K562 (cell line): ENCODE data around the gene LAMA2. TPM values are rescaled to one million over a fixed set of nuclear protein-coding genes. Genes with fewer than 3 reads are reported as not detected.

ENCODE experiments used
- ATAC-seq: fragments of 200-7000 bp; cut with Tn5 transposase; 3 replicates; pipeline ENCODE4 v1.9.1; 2020; ENCODE audit warnings: moderate library complexity
- BruUV-seq: library from RNA; stranded (reverse); fragments of 400-500 nt; replicated peaks from 2 replicates; lab custom pipeline; 2021; lab: Mats Ljungman, UMichigan
- CTCF ChIA-PET: fragments of 300-600 bp; formaldehyde crosslinking; extraction: SDS; loops from one replicate; lab custom pipeline; 2021; ENCODE audit warnings: low intra/inter-chr PET ratio; lab: Yijun Ruan, JAX
- POLR2A ChIA-PET: fragments of 300-600, 350-650 bp; sonication (Branson Sonifier 250); formaldehyde crosslinking; extraction: SDS; loops from one replicate; lab custom pipeline; 2021; ENCODE audit warnings: antibody characterized with exemption, inconsistent platforms; lab: Yijun Ruan, JAX
- DNase-seq, 4 experiments: peaks; one replicate each; pipeline versions ENCODE4 v3.0.0 to v3.0.0-alpha.2; 2011 to 2018; ENCODE audit warnings: low spot score in 3 of 4, mixed read lengths in 3 of 4; ENCODE audit errors: extremely low read depth in 1 of 4
- FAIRE-seq: peaks from 2 replicates; lab custom pipeline; 2011; peaks lifted over from hg19 to GRCh38; lab: Jason Lieb, UNC
- H2AFZ ChIP-seq: 2 replicates; pipeline ENCODE4 v1.6.0; 2011; ENCODE audit warnings: low read depth, low read length, control low read depth, inconsistent platforms
- H3K27ac ChIP-seq: fragments of 200-600 bp; 3 replicates; pipeline ENCODE4 v1.8.0; 2011; ENCODE audit warnings: low read depth, mild to moderate bottlenecking, control low read depth, inconsistent platforms, low read length, moderate library complexity, mixed read lengths; ENCODE audit errors: extremely low read depth
- H3K27me3 ChIP-seq, 2 experiments: fragments of 300-600 bp in 1 of 2; 2 replicates in 1 of 2; 3 replicates in 1 of 2; pipeline versions ENCODE4 v1.6.0 to v1.8.0; 2011; ENCODE audit warnings: inconsistent platforms in 2 of 2, low read length in 2 of 2, mild to moderate bottlenecking in 1 of 2, mixed read lengths in 1 of 2, moderate library complexity in 1 of 2; ENCODE audit not compliant: control insufficient read depth in 2 of 2, insufficient read depth in 2 of 2
- H3K36me3 ChIP-seq: fragments of 300-600 bp; 3 replicates; pipeline ENCODE4 v1.8.0; 2011; ENCODE audit warnings: mild to moderate bottlenecking, low read length, inconsistent platforms; ENCODE audit not compliant: control insufficient read depth, insufficient read depth
- H3K4me1 ChIP-seq, 2 experiments: fragments of 200-600 bp in 1 of 2; replicated peaks in 1 of 2; 2 replicates in 1 of 2; 3 replicates in 1 of 2; pipeline versions ENCODE4 v1.5.1 to v1.8.0; 2011; ENCODE audit warnings: inconsistent platforms in 2 of 2, low read length in 2 of 2, mild to moderate bottlenecking in 1 of 2, mixed read lengths in 1 of 2, moderate library complexity in 1 of 2; ENCODE audit not compliant: control insufficient read depth in 2 of 2, insufficient read depth in 2 of 2
- H3K4me2 ChIP-seq: 2 replicates; pipeline ENCODE4 v1.6.1; 2011; ENCODE audit warnings: low read length, control low read depth, inconsistent platforms, mixed read lengths; ENCODE audit not compliant: insufficient read depth
- H3K4me3 ChIP-seq: fragments of 200-600 bp; sonication (generic), shearing (Covaris generic); 2 replicates; pipeline ENCODE4 v1.5.1; 2016; ENCODE audit warnings: control low read depth, inconsistent platforms
- H3K79me2 ChIP-seq: fragments of 200-600 bp; 3 replicates; pipeline ENCODE4 v1.8.0; 2011; ENCODE audit warnings: low read length, inconsistent platforms; ENCODE audit not compliant: control insufficient read depth, insufficient read depth
- H3K9ac ChIP-seq, 2 experiments: 2 replicates each; pipeline versions ENCODE4 v1.6.0 to v1.6.1; 2011; ENCODE audit warnings: low read depth in 2 of 2, low read length in 2 of 2, control low read depth in 1 of 2, inconsistent platforms in 1 of 2, mild to moderate bottlenecking in 1 of 2, mixed read lengths in 1 of 2; ENCODE audit not compliant: insufficient read depth in 1 of 2
- H3K9me1 ChIP-seq: one replicate; pipeline ENCODE4 v1.6.0; 2011; ENCODE audit warnings: inconsistent platforms, mild to moderate bottlenecking, low read length, moderate library complexity; ENCODE audit not compliant: control insufficient read depth, insufficient read depth
- H3K9me3 ChIP-seq: replicated peaks from 2 replicates; pipeline ENCODE4 v1.5.1; 2011; ENCODE audit warnings: low read depth, low read length, inconsistent platforms; ENCODE audit not compliant: control insufficient read depth, insufficient read depth
- H4K20me1 ChIP-seq: replicated peaks from 2 replicates; pipeline ENCODE4 v1.6.1; 2011; ENCODE audit warnings: low read length, inconsistent platforms, mixed read lengths; ENCODE audit not compliant: control insufficient read depth, insufficient read depth
- KLF6 ChIP-seq: fragments of 250-450 bp; sonication (Bioruptor Pico); IDR thresholded peaks from 2 replicates; pipeline ENCODE4 v1.4.0; 2020; ENCODE audit warnings: mild to moderate bottlenecking, moderate library complexity, borderline replicate concordance
- TARDBP ChIP-seq: fragments of 450-650 bp; IDR thresholded peaks from 2 replicates; pipeline ENCODE4 v1.6.1; 2016
- ZBTB17 ChIP-seq: fragments of 450-650 bp; formaldehyde crosslinking; IDR thresholded peaks from 2 replicates; pipeline ENCODE4 v1.4.0; 2020; ENCODE audit warnings: mild to moderate bottlenecking
- ZFP30 ChIP-seq: fragments of 250-450 bp; sonication (Bioruptor Pico); IDR thresholded peaks from 2 replicates; pipeline ENCODE4 v1.8.0; 2022; ENCODE audit warnings: moderate library complexity, mild to moderate bottlenecking, inconsistent platforms, borderline replicate concordance
- WGBS: fragments of 100-300 bp; shearing (Covaris generic); methylation state at CpG from one replicate; pipeline ENCODE4 v1.1.6; 2016; ENCODE audit warnings: low coverage, mixed read lengths; ENCODE audit not compliant: insufficient coverage; ENCODE audit errors: missing lambda C conversion rate; 5-methylcytosine and 5-hydroxymethylcytosine counted together
- in situ Hi-C: fragments of 300-500 bp; cut with MboI; formaldehyde crosslinking; loops from 4 replicates; pipeline ENCODE4 v1.15.0; 2018; ENCODE audit warnings: inconsistent platforms, mixed read lengths
- intact Hi-C: fragments of 100-400 bp; cut with micrococcal nuclease; formaldehyde crosslinking; loops from 2 replicates; pipeline ENCODE4 v1.14.2; 2022
- polyA plus RNA-seq, 8 experiments: library from polyadenylated mRNA; depleted of rRNA in 4 of 8; stranded (reverse) in 5 of 8; unstranded in 3 of 8; fragments of >200 nt; fragmentation: Nextera tagmentation in 2 of 8; fragmentation: Illumina TruSeq in 1 of 8; extraction: Ambion mirVana in 2 of 8; extraction: Trizol in 1 of 8; gene quantifications; 2 replicates each; pipeline versions ENCODE4 v1.2.1 to v1.2.3, GENCODE V29; 2011 to 2014; ENCODE audit warnings: inconsistent platforms in 1 of 8, missing spikeins in 1 of 8
- total RNA-seq, 7 experiments: library from RNA; depleted of rRNA in 6 of 7; stranded (reverse); fragments of >200 nt in 6 of 7; fragmentation: Illumina TruSeq in 2 of 7; extraction: Trizol in 2 of 7; gene quantifications; 2 replicates each; pipeline versions ENCODE4 v1.2.1 to v1.2.3, GENCODE V29; 2011 to 2021; ENCODE audit warnings: low replicate concordance in 1 of 7
- TF ChIP-seq, protein P1 (sequence below): sonication (generic); formaldehyde crosslinking; IDR thresholded peaks from 2 replicates; pipeline ENCODE4 v1.9.0; 2022; ENCODE audit warnings: mild to moderate bottlenecking, missing genetic modification reagents
- TF ChIP-seq, protein P2 (sequence below): fragments of 450-650 bp; IDR thresholded peaks from 2 replicates; pipeline ENCODE4 v1.6.1; 2014; ENCODE audit warnings: low read depth, mild to moderate bottlenecking, moderate library complexity, borderline replicate concordance
- TF ChIP-seq, protein P3 (sequence below), 2 experiments: fragments of 450-650 bp in 1 of 2; sonication (generic) in 1 of 2; formaldehyde crosslinking in 1 of 2; IDR thresholded peaks in 1 of 2; conservative IDR thresholded peaks in 1 of 2; 2 replicates each; pipeline versions ENCODE4 v1.6.1 to v1.8.1; 2016 to 2023; ENCODE audit warnings: mild to moderate bottlenecking in 2 of 2, moderate library complexity in 2 of 2, inconsistent platforms in 1 of 2, missing genetic modification reagents in 1 of 2

Gene LAMA2
- total and polyA plus RNA-seq, 9 of the 15 experiments (the other 6 are each of a cell fraction or from before 2014, with no cell fraction given) = 0.04 to 1.5 (median 0.36) TPM

DNA sequence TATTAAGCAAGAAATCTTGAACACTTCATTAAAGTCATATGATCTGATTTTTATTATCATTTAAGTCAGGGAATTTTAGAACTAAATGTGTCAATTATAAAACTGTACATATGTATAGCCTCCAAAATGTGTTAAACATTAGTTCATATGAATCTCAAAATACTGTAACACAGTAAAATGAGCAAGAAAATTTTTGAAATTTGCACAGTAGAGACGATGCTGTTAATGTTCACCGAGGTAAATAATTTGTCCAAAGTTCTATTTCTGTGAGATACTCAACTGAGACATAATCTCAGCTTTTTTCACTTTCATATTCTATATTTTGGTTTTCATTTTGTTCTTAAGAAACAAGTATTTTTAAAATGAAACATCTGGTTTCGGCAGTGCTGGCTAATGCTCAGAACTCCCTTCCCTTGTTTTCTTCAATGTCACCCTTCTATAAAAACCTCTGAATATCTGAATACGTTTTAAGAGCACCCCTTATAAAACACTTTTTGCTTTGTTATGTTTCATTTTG is 353.1 kb downstream of the LAMA2 start:
- BruUV-seq = no TSS peak
- Histone ChIP-seq H3K79me2 (no peaks in the 10 kb centered on the region), H3K4me3 (no peak overlapping the region), H4K20me1 (no peaks in the 10 kb centered on the region), H2AFZ (no peak overlapping the region), H3K27me3 (no peaks in the 10 kb centered on the region), H3K4me2 (no peak overlapping the region)
- FAIRE-seq = no peak
- no peak for TF ChIP-seq KLF6 (CRISPR knock-in tag)
- TF ChIP-seq TARDBP = no peak
- TF ChIP-seq, protein P1, sequence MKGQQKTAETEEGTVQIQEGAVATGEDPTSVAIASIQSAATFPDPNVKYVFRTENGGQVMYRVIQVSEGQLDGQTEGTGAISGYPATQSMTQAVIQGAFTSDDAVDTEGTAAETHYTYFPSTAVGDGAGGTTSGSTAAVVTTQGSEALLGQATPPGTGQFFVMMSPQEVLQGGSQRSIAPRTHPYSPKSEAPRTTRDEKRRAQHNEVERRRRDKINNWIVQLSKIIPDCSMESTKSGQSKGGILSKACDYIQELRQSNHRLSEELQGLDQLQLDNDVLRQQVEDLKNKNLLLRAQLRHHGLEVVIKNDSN (CRISPR knock-in tag) = no peak
- TF ChIP-seq, protein P2, sequence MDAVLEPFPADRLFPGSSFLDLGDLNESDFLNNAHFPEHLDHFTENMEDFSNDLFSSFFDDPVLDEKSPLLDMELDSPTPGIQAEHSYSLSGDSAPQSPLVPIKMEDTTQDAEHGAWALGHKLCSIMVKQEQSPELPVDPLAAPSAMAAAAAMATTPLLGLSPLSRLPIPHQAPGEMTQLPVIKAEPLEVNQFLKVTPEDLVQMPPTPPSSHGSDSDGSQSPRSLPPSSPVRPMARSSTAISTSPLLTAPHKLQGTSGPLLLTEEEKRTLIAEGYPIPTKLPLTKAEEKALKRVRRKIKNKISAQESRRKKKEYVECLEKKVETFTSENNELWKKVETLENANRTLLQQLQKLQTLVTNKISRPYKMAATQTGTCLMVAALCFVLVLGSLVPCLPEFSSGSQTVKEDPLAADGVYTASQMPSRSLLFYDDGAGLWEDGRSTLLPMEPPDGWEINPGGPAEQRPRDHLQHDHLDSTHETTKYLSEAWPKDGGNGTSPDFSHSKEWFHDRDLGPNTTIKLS = no peak
- TF ChIP-seq ZBTB17 (CRISPR knock-in tag) = no peak
- TF ChIP-seq, protein P3, sequence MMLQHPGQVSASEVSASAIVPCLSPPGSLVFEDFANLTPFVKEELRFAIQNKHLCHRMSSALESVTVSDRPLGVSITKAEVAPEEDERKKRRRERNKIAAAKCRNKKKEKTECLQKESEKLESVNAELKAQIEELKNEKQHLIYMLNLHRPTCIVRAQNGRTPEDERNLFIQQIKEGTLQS (IDR thresholded peaks at IDR 0.05) = no peak
- TF ChIP-seq, protein P3 (CRISPR knock-in tag; conservative IDR thresholded peaks at IDR 0.05) = no peak
- no peak for TF ChIP-seq ZFP30 (CRISPR knock-in tag)
- TF ChIP-seq, all 486 proteins: peak for 0
- Histone ChIP-seq H3K9ac (no peak overlapping the region), H3K36me3 (no peaks in the 10 kb centered on the region), H3K4me1 (no peaks in the 10 kb centered on the region), H3K27ac (no peak overlapping the region), H3K9me3 (no peaks in the 10 kb centered on the region), H3K9me1 (no peaks in the 10 kb centered on the region)
- intact Hi-C loops = no loop called here
- CTCF ChIA-PET = no interaction called here
- DNase-seq (no peak), ATAC-seq (no peak)
- POLR2A ChIA-PET = no interaction called here
- in situ Hi-C loops = no loop called here
- 0% methylated on average over 4 of the region's 4 CpGs for WGBS
